Stimulated activated CD4-positive, alpha-beta T cell treated with anti-CD3 and anti-CD28 coated beads, Interleukin-2, amount 100 ng/mL, for 24 hours (primary cell): ENCODE measurements around the gene TTBK2.
"Not testable (repeated sequence)": the region's sequence is repeated elsewhere in the genome, so short reads cannot be mapped to it uniquely, and the experiment has no call there.

ENCODE experiments used
- DNase-seq, 2 donors: peaks; one replicate each; pipeline ENCODE4 v3.0.0-alpha.2; 2020

Gene TTBK2

GRCh38 chr15:42820811-42821210, 99.8 kb downstream of the TTBK2 start:
- no peak for DNase-seq

GRCh38 chr15:42819786-42820185, 100.8 kb downstream of the TTBK2 start:
- no peak for DNase-seq

- no peak for DNase-seq
These were observed 109.1 kb downstream of the TTBK2 start for GRCh38 chr15:42811433-42811832.

- DNase-seq = no peak
These were observed 111.7 kb downstream of the TTBK2 start for GRCh38 chr15:42808913-42809312.

- DNase-seq = no peak
These were observed 115.3 kb downstream of the TTBK2 start for GRCh38 chr15:42805266-42805665.

GRCh38 chr15:42804739-42805138, 115.8 kb downstream of the TTBK2 start:
- DNase-seq = no peak

GRCh38 chr15:42803436-42803835, 117.1 kb downstream of the TTBK2 start:
- DNase-seq = no peak

GRCh38 chr15:42802168-42802567, 118.4 kb downstream of the TTBK2 start:
- no peak for DNase-seq

- DNase-seq = peak in 1 of 2 donors; percentile 5
These were observed 119.7 kb downstream of the TTBK2 start for GRCh38 chr15:42800731-42801474.

GRCh38 chr15:42798802-42799201, 121.8 kb downstream of the TTBK2 start:
- no peak for DNase-seq

GRCh38 chr15:42796955-42797782, 123.4 kb downstream of the TTBK2 start:
- DNase-seq = no peak

GRCh38 chr15:42788725-42789124, 131.9 kb downstream of the TTBK2 start:
- DNase-seq = no peak

GRCh38 chr15:42786978-42787377, 133.6 kb downstream of the TTBK2 start:
- DNase-seq = no peak

- DNase-seq = no peak
These were observed 135.0 kb downstream of the TTBK2 start for GRCh38 chr15:42785569-42785968.

- no peak for DNase-seq
These were observed 135.9 kb downstream of the TTBK2 start for GRCh38 chr15:42784705-42785104.

- DNase-seq = no peak
These were observed 137.9 kb downstream of the TTBK2 start for GRCh38 chr15:42782716-42783115.

GRCh38 chr15:42775416-42775815, 145.2 kb downstream of the TTBK2 start:
- no peak for DNase-seq

- DNase-seq = no peak
These were observed 147.7 kb downstream of the TTBK2 start for GRCh38 chr15:42772901-42773300.

- no peak for DNase-seq
These were observed 148.4 kb downstream of the TTBK2 start for GRCh38 chr15:42772144-42772543.

- DNase-seq = not testable (repeated sequence)
These were observed 154.5 kb downstream of the TTBK2 start for GRCh38 chr15:42766109-42766508.

- not testable (repeated sequence) for DNase-seq
These were observed 156.3 kb downstream of the TTBK2 start for GRCh38 chr15:42764154-42764731.

GRCh38 chr15:42761813-42762212, 158.8 kb downstream of the TTBK2 start:
- DNase-seq = not testable (repeated sequence)

- no peak for DNase-seq
These were observed 159.8 kb downstream of the TTBK2 start for GRCh38 chr15:42760759-42761158.

GRCh38 chr15:42759093-42759492, 161.5 kb downstream of the TTBK2 start:
- DNase-seq = no peak
